ENCODE data around the gene MORN5.

The MORN5 gene

GRCh38 chr9:122218071-122218934 lies 58.6 kb downstream of the MORN5 start:
- peak; percentile 32 for DNase-seq (ENCODE audit: low spot score)
- TF ChIP-seq, protein P1, sequence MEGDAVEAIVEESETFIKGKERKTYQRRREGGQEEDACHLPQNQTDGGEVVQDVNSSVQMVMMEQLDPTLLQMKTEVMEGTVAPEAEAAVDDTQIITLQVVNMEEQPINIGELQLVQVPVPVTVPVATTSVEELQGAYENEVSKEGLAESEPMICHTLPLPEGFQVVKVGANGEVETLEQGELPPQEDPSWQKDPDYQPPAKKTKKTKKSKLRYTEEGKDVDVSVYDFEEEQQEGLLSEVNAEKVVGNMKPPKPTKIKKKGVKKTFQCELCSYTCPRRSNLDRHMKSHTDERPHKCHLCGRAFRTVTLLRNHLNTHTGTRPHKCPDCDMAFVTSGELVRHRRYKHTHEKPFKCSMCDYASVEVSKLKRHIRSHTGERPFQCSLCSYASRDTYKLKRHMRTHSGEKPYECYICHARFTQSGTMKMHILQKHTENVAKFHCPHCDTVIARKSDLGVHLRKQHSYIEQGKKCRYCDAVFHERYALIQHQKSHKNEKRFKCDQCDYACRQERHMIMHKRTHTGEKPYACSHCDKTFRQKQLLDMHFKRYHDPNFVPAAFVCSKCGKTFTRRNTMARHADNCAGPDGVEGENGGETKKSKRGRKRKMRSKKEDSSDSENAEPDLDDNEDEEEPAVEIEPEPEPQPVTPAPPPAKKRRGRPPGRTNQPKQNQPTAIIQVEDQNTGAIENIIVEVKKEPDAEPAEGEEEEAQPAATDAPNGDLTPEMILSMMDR (IDR thresholded peaks at IDR 0.05; ENCODE audit: borderline replicate concordance, control extremely low read depth, extremely low read depth, insufficient read depth, missing control alignments): no peak
- in situ Hi-C loops (cut with MboI; ENCODE audit: low sequenced_read_pairs, unreplicated experiment): no loop called here

DNA sequence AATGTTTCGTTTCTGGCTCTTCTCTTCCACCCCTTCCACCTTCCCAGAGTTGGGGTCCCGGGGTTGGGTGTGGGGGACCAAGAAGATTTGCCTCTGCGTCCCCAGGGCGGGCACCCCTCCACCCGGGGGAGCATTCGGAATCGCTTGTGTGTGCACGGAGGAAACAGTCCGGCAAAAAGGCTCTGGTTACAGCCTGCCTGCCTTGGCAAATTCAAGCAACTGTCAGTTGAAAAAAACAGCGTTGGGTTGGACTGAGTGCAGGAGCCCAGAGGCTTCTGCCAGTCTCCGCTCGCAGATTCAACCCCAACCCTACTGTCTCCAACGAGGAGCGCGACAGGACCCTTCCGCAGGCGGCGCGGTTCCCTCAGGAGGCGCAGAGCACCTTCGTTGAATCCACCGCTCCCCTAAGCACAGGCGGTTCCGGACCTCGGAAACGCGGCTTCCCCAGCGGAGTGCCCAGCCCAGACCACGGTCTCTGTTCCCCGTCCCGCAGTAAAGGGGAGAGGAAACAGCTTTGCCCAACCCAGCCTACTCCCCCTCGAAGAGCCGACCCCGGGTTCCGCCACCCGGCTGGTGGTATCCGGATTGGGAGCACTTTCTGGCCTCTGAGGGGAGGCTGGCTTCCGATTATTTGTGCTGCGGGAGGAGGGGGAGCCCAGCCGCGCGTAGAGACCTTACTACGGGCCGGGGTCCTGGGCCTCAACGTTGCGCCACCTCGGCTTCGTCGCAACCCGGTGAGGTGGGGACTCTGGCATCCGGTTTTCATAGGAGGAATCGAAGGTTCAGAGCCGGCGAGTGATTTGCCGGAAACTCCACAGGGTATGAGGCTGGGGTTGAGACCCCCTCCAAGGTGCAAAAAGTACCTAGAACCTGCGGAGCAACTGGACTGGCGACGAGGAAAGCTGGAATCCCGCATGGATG lies 59.5 kb downstream of the MORN5 start:
- TF ChIP-seq, protein P1 (IDR thresholded peaks at IDR 0.05; ENCODE audit: borderline replicate concordance, control extremely low read depth, extremely low read depth, insufficient read depth, missing control alignments): no peak
- peak; percentile 58 for DNase-seq (ENCODE audit: low spot score)
- in situ Hi-C loops (cut with MboI; ENCODE audit: low sequenced_read_pairs, unreplicated experiment): no loop called here

DNA sequence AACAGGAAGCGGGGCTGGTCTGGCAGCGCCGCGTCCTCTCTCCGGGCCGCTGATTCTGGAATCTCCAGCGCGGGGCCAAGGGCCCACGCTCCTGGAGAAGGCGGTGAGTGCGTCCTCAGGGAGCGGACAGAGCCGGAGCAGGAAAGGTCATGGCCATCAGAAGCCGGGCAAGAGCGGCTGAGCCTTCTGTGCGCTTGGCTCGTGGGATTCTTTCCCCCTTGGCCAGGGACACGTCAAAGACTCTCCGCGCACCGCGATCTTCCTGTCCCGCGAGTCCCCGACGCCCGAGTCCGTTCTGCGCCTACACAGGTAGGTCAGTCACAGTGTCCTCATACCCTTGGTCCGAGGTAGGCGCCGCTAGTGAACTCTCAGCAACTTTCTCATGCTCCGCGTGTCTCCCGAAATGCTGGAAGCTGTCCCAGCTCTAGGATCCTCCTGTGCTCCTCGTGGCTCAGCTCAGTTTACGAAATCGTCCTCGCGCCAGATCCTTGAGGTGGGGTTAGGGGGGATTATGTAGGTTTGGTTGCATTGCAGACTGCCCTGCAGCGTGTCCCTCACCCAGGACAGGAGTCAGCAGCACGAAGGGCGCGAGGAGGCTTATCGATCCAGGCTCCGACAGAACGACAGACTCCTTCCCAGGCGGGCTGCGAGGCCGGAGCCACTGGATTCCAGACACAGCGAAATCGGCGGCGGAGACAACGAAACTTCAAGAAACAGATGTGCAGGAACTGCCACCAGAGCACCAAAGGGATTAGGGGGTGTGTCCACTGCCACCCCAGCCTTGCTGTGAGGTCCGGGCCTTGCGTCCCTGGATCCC lies 60.4 kb downstream of the MORN5 start:
- TF ChIP-seq, protein P1 (IDR thresholded peaks at IDR 0.05; ENCODE audit: borderline replicate concordance, control extremely low read depth, extremely low read depth, insufficient read depth, missing control alignments): no peak
- DNase-seq (ENCODE audit: low spot score): peak; percentile 37
- in situ Hi-C loops (cut with MboI; ENCODE audit: low sequenced_read_pairs, unreplicated experiment): no loop called here

DNA sequence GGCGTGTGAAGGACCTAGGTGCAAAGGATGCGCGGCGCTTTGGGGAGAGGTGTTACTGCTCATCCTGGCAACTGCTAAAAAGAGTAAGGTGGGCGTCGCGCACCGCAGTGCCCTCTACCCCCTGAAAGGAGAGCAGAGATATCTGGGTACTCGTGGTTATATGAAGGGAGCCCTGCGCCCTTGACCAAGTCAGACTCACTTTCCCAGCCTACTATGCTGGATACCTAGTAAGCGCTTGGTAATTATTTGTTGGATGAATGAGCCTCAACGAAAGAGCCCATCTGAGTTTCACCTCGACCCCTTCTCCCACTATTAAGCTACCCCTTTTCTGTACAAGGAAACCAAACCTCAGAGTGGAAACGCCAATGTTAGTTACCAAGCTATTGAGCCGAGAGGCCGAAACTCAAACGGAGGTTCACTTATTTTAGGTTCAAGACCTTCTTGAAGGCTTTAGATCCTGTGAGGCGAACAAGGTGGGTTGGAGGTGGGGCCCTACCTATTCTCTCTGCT lies 61.0 kb downstream of the MORN5 start:
- in situ Hi-C loops (cut with MboI; ENCODE audit: low sequenced_read_pairs, unreplicated experiment): no loop called here
- peak; percentile 29 for DNase-seq (ENCODE audit: low spot score)
- TF ChIP-seq, protein P1 (IDR thresholded peaks at IDR 0.05; ENCODE audit: borderline replicate concordance, control extremely low read depth, extremely low read depth, insufficient read depth, missing control alignments): no peak

- peak; percentile 30 for DNase-seq (ENCODE audit: low spot score)
- in situ Hi-C loops (cut with MboI; ENCODE audit: low sequenced_read_pairs, unreplicated experiment): no loop called here
- TF ChIP-seq, protein P1 (IDR thresholded peaks at IDR 0.05; ENCODE audit: borderline replicate concordance, control extremely low read depth, extremely low read depth, insufficient read depth, missing control alignments): no peak
Observed at GRCh38 chr9:122221183-122221811, 61.6 kb downstream of the MORN5 start.
